Measurements from ENCODE around the gene ZNF236. TPM values are rescaled to one million over a fixed set of nuclear protein-coding genes. Genes with fewer than 3 reads are reported as not detected.

Gene ZNF236
- total RNA-seq, 4 donors from 2014 or later = 10.1 to 15.8 (median 14.8) TPM

DNA sequence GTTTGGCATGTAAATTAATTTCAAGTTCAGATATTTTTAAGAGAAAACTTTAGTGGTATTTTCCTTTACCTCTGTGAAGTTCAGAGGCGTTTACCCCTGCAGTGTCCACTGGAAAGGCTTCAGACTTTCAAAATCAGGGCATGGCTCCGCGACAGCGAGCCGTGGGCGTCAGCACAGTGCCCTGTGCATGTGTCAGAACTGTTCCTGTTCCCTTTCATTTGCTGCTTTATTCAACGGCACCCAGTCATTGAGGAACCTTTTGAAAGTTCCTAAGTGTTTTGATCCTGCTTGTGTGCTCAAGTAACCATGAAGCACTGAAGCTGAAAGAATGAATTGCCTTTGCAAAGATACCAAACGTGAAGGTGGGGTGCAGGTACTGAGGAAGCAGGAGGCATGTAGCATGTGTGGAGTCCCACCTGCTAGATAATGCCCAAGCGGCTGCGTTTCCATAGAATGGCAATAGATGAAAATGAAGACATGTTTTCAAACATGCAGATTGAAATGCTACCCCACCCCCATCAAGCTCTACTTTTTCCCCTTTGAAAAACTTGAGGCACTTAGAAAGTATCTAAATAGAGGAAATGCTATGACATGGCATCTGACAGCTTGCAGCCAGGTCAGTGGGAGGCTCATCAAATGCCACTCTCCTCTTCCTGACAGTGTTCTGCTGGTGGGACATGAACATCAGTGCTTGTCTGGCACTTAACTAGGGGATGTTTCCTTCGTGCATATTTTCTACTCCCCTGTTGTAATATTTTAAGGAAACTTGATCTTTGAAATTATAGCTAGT is 148.6 kb downstream of the ZNF236 start:
- peaks cover 6 to 17% (median 13%) of the 10 kb centered on the region in 4 donors for H3K36me3 ChIP-seq
- no peaks in the 10 kb centered on the region for H3K27me3 ChIP-seq
- no peak overlapping the region for H3K27ac ChIP-seq (replicated peaks in 1 of 4)
- intact Hi-C loops (cut with DNase I) = no loop called here
- peaks cover 0 to 15% (median 9%) of the 10 kb centered on the region in 4 donors for H3K4me1 ChIP-seq
- WGBS = 80% methylated on average over 11 of the region's 11 CpGs
- no peaks in the 10 kb centered on the region for H3K9me3 ChIP-seq
- TF ChIP-seq POLR2AphosphoS5 (IDR thresholded peaks at IDR 0.05) = no peak
- no peak for TF ChIP-seq EP300 (IDR thresholded peaks at IDR 0.05)
- TF ChIP-seq, protein P1, sequence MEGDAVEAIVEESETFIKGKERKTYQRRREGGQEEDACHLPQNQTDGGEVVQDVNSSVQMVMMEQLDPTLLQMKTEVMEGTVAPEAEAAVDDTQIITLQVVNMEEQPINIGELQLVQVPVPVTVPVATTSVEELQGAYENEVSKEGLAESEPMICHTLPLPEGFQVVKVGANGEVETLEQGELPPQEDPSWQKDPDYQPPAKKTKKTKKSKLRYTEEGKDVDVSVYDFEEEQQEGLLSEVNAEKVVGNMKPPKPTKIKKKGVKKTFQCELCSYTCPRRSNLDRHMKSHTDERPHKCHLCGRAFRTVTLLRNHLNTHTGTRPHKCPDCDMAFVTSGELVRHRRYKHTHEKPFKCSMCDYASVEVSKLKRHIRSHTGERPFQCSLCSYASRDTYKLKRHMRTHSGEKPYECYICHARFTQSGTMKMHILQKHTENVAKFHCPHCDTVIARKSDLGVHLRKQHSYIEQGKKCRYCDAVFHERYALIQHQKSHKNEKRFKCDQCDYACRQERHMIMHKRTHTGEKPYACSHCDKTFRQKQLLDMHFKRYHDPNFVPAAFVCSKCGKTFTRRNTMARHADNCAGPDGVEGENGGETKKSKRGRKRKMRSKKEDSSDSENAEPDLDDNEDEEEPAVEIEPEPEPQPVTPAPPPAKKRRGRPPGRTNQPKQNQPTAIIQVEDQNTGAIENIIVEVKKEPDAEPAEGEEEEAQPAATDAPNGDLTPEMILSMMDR (IDR thresholded peaks at IDR 0.05) = no peak
- no peak for TF ChIP-seq POLR2A (IDR thresholded peaks at IDR 0.05; ENCODE audit: low read depth)
- H3K4me3 ChIP-seq = no peak overlapping the region
- DNase-seq (ENCODE audit: extremely low spot score) = no peak

DNA sequence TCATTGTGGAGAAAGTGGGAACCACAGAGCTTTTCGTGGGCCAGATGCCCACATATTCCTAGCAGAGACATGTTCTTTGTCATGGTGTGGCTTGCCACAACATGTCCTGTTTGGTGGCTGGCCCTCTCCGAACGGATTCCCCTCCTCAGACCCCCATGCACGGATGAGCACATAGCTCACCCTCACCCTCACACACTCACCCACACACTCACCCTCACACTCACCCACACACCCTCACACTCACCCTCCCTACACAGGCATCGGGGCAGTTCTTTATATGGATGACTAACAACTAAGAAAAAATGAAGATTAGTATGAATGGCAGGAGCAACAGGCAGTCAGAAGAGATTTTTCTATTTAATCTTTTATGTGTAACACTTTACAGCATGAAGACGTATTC is 149.9 kb downstream of the ZNF236 start:
- Histone ChIP-seq H3K27ac (replicated peaks in 1 of 4) (no peak overlapping the region), H3K36me3 (peaks cover 6 to 17% (median 13%) of the 10 kb centered on the region in 4 donors), H3K9me3 (no peaks in the 10 kb centered on the region), H3K4me3 (no peak overlapping the region), H3K27me3 (no peaks in the 10 kb centered on the region), H3K4me1 (peaks cover 0 to 15% (median 9%) of the 10 kb centered on the region in 4 donors)
- no peak for TF ChIP-seq POLR2AphosphoS5 (IDR thresholded peaks at IDR 0.05)
- TF ChIP-seq POLR2A (IDR thresholded peaks at IDR 0.05; ENCODE audit: low read depth) = no peak
- TF ChIP-seq EP300 (IDR thresholded peaks at IDR 0.05) = no peak
- TF ChIP-seq, protein P1 (IDR thresholded peaks at IDR 0.05) = no peak
- intact Hi-C loops (cut with DNase I) = no loop called here
- DNase-seq (ENCODE audit: extremely low spot score) = no peak
- WGBS = 83% methylated on average over 6 of the region's 6 CpGs

DNA sequence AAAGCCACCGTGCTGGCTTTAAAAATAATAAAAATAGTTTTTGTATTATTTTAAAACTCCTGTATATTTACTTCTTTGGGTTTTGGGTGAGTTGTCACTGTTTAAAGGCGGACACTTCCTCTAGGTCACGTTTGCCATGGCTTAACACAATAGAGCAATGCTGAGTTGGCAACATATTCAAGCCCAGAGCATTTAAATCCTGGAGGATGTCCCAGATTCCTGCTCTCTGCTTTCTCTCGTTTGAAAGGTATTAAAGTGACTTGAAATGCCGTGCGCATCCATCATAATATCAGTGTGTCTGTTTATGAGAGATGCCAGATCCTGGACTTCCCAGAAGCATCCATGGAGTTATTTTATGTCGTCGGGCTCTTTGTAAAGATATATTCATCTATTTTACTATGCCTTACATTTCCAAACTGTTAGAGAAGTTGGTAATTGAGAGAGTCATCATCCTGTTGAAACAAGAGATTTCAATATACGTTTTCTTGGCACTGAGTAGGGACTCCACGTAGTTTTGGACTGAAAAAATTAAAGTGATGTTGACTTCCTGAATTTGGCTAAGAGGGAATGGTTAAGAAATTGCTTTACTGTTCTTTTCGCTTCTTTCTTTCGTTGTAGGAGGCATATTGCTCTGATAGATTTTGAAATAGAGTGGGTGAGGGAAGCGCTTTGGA is 150.6 kb downstream of the ZNF236 start:
- no peak for TF ChIP-seq POLR2AphosphoS5 (IDR thresholded peaks at IDR 0.05)
- TF ChIP-seq POLR2A (IDR thresholded peaks at IDR 0.05; ENCODE audit: low read depth) = no peak
- TF ChIP-seq, protein P1 (IDR thresholded peaks at IDR 0.05) = no peak
- no peak for TF ChIP-seq EP300 (IDR thresholded peaks at IDR 0.05)
- intact Hi-C loops (cut with DNase I) = no loop called here
- Histone ChIP-seq H3K4me1 (peaks cover 4 to 15% (median 9%) of the 10 kb centered on the region in 4 donors), H3K9me3 (no peaks in the 10 kb centered on the region), H3K36me3 (peaks cover 6 to 14% (median 11%) of the 10 kb centered on the region in 4 donors), H3K4me3 (no peak overlapping the region), H3K27ac (replicated peaks in 1 of 4) (no peak overlapping the region), H3K27me3 (no peaks in the 10 kb centered on the region)
- DNase-seq (ENCODE audit: extremely low spot score) = no peak
- WGBS = 50% methylated on average over 13 of the region's 13 CpGs

DNA sequence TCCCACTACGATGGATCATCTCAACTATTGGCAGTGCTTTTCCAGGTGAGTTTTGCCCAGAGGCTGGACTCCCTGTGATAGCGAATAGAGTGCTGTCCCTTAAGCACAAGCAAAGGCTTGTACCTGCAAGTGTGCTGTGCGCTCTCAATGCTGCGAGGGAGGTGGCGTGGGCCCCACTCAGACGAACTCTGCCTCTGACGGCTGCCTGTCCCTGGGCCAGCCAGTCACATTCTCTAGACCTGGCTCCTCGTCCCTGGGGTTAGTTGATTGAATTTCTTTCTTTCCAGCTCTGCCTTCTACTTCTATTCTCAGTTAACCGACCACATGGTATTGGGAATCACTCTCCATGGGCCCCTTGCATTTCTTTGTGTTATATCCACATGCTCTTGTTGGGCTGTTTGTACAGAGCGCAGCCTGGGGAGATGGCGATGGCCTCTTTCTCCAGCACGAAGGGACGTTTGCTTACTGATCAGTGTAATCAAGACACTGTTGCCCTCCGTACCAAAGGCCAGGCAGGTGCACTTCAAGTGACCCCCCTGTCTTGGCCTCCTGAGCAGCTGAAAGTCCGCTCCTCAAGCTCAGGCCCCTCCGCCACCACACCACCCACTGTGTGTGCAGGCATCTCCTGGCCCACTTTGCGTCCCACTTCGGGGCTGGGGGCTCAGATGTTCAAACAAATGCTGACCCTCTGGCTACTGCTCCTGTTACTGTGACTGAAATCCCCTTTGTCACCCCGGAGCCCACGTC is 151.3 kb downstream of the ZNF236 start:
- Histone ChIP-seq H3K36me3 (peaks cover 2 to 12% (median 7%) of the 10 kb centered on the region in 4 donors), H3K4me3 (no peak overlapping the region), H3K27me3 (no peaks in the 10 kb centered on the region), H3K9me3 (no peaks in the 10 kb centered on the region), H3K27ac (replicated peaks in 1 of 4) (no peak overlapping the region), H3K4me1 (peaks cover 4 to 15% (median 9%) of the 10 kb centered on the region in 4 donors)
- 90% methylated on average over 18 of the region's 20 CpGs for WGBS
- TF ChIP-seq POLR2AphosphoS5 (IDR thresholded peaks at IDR 0.05) = no peak
- intact Hi-C loops (cut with DNase I) = no loop called here
- DNase-seq (ENCODE audit: extremely low spot score) = no peak

DNA sequence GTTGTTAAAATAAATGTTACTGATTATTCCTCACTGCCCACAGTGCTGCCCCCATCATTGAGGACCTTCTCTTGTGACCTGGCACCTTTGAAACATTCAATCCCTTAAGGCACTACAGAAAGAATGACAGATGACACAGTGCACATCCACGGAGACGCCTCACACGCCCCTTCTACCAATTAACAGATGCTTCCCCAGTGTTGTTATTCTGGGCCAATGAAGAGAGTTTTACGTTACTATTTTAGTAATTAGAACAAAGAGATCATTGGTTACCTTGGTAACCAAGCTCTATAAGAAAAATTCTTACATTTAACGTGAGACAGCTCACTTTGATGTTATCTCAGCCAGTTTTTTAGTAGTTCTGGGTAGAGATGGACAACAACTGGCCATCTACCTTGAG is 152.0 kb downstream of the ZNF236 start:
- Histone ChIP-seq H3K27ac (replicated peaks in 1 of 4) (no peak overlapping the region), H3K4me1 (peaks cover 4 to 15% (median 9%) of the 10 kb centered on the region in 4 donors), H3K9me3 (no peaks in the 10 kb centered on the region), H3K36me3 (peaks cover 0 to 15% (median 1%) of the 10 kb centered on the region in 4 donors), H3K4me3 (no peak overlapping the region), H3K27me3 (no peaks in the 10 kb centered on the region)
- 91% methylated on average over 5 of the region's 5 CpGs for WGBS
- intact Hi-C loops (cut with DNase I) = no loop called here
- TF ChIP-seq EP300 (IDR thresholded peaks at IDR 0.05) (no peak), POLR2AphosphoS5 (IDR thresholded peaks at IDR 0.05) (no peak), POLR2A (IDR thresholded peaks at IDR 0.05; ENCODE audit: low read depth) (no peak)
- TF ChIP-seq, protein P1 (IDR thresholded peaks at IDR 0.05) = no peak
- no peak for DNase-seq (ENCODE audit: extremely low spot score)
